GM21576 (cell line): Measurements from ENCODE around the gene FANCB.

Experiments
- ATAC-seq: cut with Tn5 transposase; IDR thresholded peaks from one replicate; pipeline ENCODE4 v1.9.1; 2021; ENCODE audit warnings: mild to moderate bottlenecking, moderate library complexity; ENCODE audit not compliant: unreplicated experiment

The FANCB gene

DNA sequence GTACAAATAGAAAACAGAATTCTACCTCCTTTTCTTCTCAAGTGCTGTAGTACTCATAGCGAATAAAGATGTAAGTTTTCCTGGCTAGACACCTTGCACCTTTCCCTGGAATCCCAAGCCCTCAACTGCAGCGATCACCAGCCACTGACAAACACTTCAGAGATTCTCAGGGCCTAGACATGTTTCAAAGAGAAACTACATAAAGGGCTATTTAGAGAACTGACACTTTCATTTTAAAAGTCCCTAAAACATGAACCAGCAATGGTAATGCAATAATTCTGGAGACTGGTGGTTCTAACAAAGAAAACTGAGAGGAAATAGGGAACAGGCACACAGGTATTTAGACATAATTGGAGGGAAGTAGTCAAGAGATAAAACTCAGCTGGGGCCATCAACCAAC is 35.7 kb downstream of the FANCB start:
- ATAC-seq = peak; percentile 56

DNA sequence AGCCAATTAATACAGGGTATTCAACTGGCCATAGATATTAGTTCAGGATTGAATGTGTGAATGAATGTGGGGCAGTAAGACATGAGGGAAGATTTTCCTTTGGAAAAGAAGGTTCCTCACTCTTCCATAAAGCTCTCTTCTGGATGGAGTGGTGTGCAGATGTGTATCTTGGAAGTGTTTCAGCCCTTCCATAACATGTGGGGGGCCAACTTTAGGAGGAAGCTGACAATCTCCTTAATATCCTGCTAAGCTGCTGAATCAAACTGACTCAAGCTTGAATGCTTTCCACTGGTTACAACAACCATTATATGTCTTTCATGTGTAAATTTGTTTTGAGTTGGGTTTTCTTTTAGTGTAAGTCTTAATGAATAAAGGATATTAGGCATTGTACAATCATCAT is 40.3 kb downstream of the FANCB start:
- no peak for ATAC-seq

GRCh38 chrX:14832151-14832550 is 40.7 kb downstream of the FANCB start:
- no peak for ATAC-seq

DNA sequence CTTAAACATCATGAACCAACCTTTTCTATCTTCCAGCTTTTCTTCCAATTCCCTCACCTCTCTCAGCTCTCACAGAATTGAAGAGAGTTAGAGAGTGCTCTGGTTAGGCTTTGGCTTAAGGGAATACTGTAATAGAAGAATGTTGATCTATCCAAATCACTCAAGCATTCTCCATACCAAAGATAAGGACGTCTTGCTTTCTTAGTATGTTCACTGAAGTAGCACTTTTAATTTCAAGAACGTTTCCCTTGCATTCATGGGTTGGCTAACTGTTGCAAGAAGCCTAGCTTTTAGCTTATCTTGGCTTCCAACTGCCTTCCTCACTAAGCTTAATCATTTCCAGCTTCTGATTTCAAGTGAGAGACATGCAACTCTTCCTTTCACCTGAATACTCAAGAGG is 43.2 kb downstream of the FANCB start:
- no peak for ATAC-seq

GRCh38 chrX:14826319-14826718 is 46.5 kb downstream of the FANCB start:
- no peak for ATAC-seq

- ATAC-seq = no peak
Measured at GRCh38 chrX:14825851-14826250, 47.0 kb downstream of the FANCB start.

- ATAC-seq = no peak
Measured at GRCh38 chrX:14819769-14820168, 53.1 kb downstream of the FANCB start.

GRCh38 chrX:14817571-14817970 is 55.3 kb downstream of the FANCB start:
- ATAC-seq = no peak

- no peak for ATAC-seq
Measured at GRCh38 chrX:14802943-14803710, 69.7 kb downstream of the FANCB start.

- ATAC-seq = no peak
Measured at GRCh38 chrX:14801136-14801535, 71.7 kb downstream of the FANCB start.

DNA sequence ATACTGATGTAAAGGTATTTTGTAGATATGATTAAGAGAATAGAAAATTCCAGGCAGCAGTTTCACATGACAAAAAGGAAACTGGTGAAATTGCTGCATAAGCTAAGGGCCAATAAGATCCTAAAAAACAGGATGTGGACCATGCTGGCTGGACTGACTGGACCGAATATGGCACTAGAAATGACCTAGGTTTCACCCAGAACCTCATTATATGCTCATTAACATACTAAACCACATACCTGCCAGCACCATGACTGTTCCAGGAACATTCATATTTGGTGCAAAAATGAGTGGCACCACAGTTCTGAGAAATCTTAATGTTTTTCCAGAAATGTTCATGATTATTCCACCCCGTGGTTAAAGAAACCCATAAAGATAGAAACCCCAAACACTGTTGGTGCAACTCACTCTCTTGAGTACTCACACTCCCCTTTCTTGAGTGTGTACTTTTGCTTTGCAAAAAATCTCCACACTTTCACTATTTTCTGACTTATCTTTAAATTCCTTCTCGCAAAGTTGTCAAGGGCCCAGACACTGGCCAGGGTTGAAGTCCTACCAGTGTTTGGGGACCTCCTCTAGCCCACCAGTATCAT is 74.0 kb downstream of the FANCB start:
- no peak for ATAC-seq
